Cardiac muscle cell (in vitro differentiated cells and primary cell): ENCODE measurements around the gene NME9. TPM values are rescaled to one million over a fixed set of nuclear protein-coding genes. Genes with fewer than 3 reads are reported as not detected.

ENCODE experiments used
- DNase-seq, 2 donors: peaks; one replicate each; pipeline versions ENCODE4 v3.0.0 to v3.0.0-alpha.2; 2010 to 2017; ENCODE audit warnings: low read depth in 1 of 2, low spot score in 1 of 2
- H3K27ac ChIP-seq: fragments of 200-600 bp; sonication (generic); 2 replicates; pipeline ENCODE4 v1.5.1; 2016
- H3K27me3 ChIP-seq: fragments of 200-600 bp; sonication (generic); 2 replicates; pipeline ENCODE4 v1.6.0; 2016; ENCODE audit warnings: control low read depth
- H3K36me3 ChIP-seq: fragments of 200-600 bp; sonication (generic); 2 replicates; pipeline ENCODE4 v1.5.1; 2016; ENCODE audit warnings: control low read depth
- H3K4me1 ChIP-seq: fragments of 200-600 bp; sonication (generic); 2 replicates; pipeline ENCODE4 v1.8.1; 2017; ENCODE audit warnings: low read depth, mild to moderate bottlenecking, mixed run types
- H3K4me3 ChIP-seq: fragments of 200-600 bp; sonication (generic); 2 replicates; pipeline ENCODE4 v1.5.1; 2016; ENCODE audit warnings: mild to moderate bottlenecking
- H3K9me3 ChIP-seq: fragments of 200-600 bp; sonication (generic); 2 replicates; pipeline ENCODE4 v1.5.1; 2017; ENCODE audit warnings: low read depth, mild to moderate bottlenecking, control low read depth
- CTCF ChIP-seq: IDR thresholded peaks from 2 replicates; pipeline ENCODE4 v1.5.1; 2012; ENCODE audit warnings: low read depth, mild to moderate bottlenecking, low read length
- polyA plus RNA-seq: library from polyadenylated mRNA; unstranded; fragments of >200 nt; fragmentation: Nextera tagmentation; extraction: Ambion mirVana; gene quantifications from 2 replicates; pipeline ENCODE4 v1.2.1, GENCODE V29; 2016
- total RNA-seq: library from RNA; depleted of rRNA; stranded (reverse); fragments of >200 nt; gene quantifications from 2 replicates; pipeline ENCODE4 v1.2.3, GENCODE V29; 2016

Gene NME9
- total and polyA plus RNA-seq, 2 experiments from 2014 or later: 2.9 to 5.1 TPM

GRCh38 chr3:138270245-138270644 is 59.4 kb downstream of the NME9 start:
- peaks cover 43% of the 10 kb centered on the region for H3K36me3 ChIP-seq
- H3K27me3 ChIP-seq: no peaks in the 10 kb centered on the region
- no peak for DNase-seq
- no peak overlapping the region for H3K4me3 ChIP-seq
- H3K27ac ChIP-seq: no peak overlapping the region
- H3K9me3 ChIP-seq: no peaks in the 10 kb centered on the region
- TF ChIP-seq CTCF: no peak
- H3K4me1 ChIP-seq: no peaks in the 10 kb centered on the region

GRCh38 chr3:138267083-138267482 is 62.6 kb downstream of the NME9 start:
- no peak overlapping the region for H3K27ac ChIP-seq
- no peaks in the 10 kb centered on the region for H3K9me3 ChIP-seq
- H3K4me1 ChIP-seq: no peaks in the 10 kb centered on the region
- peaks cover 14% of the 10 kb centered on the region for H3K36me3 ChIP-seq
- H3K4me3 ChIP-seq: no peak overlapping the region
- DNase-seq: no peak
- no peak for TF ChIP-seq CTCF
- H3K27me3 ChIP-seq: no peaks in the 10 kb centered on the region

GRCh38 chr3:138265745-138266144 is 63.9 kb downstream of the NME9 start:
- Histone ChIP-seq H3K4me3 (no peak overlapping the region), H3K36me3 (peaks cover 10% of the 10 kb centered on the region), H3K27me3 (no peaks in the 10 kb centered on the region), H3K27ac (no peak overlapping the region), H3K9me3 (no peaks in the 10 kb centered on the region), H3K4me1 (no peaks in the 10 kb centered on the region)
- no peak for DNase-seq
- no peak for TF ChIP-seq CTCF

GRCh38 chr3:138263104-138263503 is 66.5 kb downstream of the NME9 start:
- Histone ChIP-seq H3K4me1 (no peaks in the 10 kb centered on the region), H3K27ac (no peak overlapping the region), H3K36me3 (peaks cover 10% of the 10 kb centered on the region), H3K9me3 (no peaks in the 10 kb centered on the region), H3K27me3 (no peaks in the 10 kb centered on the region), H3K4me3 (no peak overlapping the region)
- DNase-seq: peak in 1 of 2 donors; percentile 6
- no peak for TF ChIP-seq CTCF

GRCh38 chr3:138260611-138261010 is 69.0 kb downstream of the NME9 start:
- no peak overlapping the region for H3K4me3 ChIP-seq
- DNase-seq: peak in 1 of 2 donors; percentile 4
- H3K4me1 ChIP-seq: no peaks in the 10 kb centered on the region
- no peaks in the 10 kb centered on the region for H3K27me3 ChIP-seq
- peaks cover 4% of the 10 kb centered on the region for H3K36me3 ChIP-seq
- no peaks in the 10 kb centered on the region for H3K9me3 ChIP-seq
- H3K27ac ChIP-seq: no peak overlapping the region
- no peak for TF ChIP-seq CTCF

GRCh38 chr3:138259126-138259525 is 70.5 kb downstream of the NME9 start:
- H3K27ac ChIP-seq: no peak overlapping the region
- no peak overlapping the region for H3K4me3 ChIP-seq
- no peaks in the 10 kb centered on the region for H3K36me3 ChIP-seq
- H3K9me3 ChIP-seq: no peaks in the 10 kb centered on the region
- TF ChIP-seq CTCF: no peak
- no peak for DNase-seq
- H3K27me3 ChIP-seq: no peaks in the 10 kb centered on the region
- no peaks in the 10 kb centered on the region for H3K4me1 ChIP-seq
